Ishikawa (cell line): ENCODE results near the gene PLD6.

Experiments
- CREB1 ChIP-seq: IDR thresholded peaks from 2 replicates; pipeline ENCODE4 v1.6.1; 2012; ENCODE audit warnings: low read depth
- EP300 ChIP-seq: IDR thresholded peaks from 2 replicates; pipeline ENCODE4 v1.6.1; 2012; ENCODE audit warnings: borderline replicate concordance
- FOXM1 ChIP-seq: IDR thresholded peaks from 2 replicates; pipeline ENCODE4 v1.6.1; 2012; ENCODE audit warnings: low read depth, borderline replicate concordance
- NFIC ChIP-seq: IDR thresholded peaks from 2 replicates; pipeline ENCODE4 v1.6.1; 2012
- RAD21 ChIP-seq: IDR thresholded peaks from 2 replicates; pipeline ENCODE4 v1.6.1; 2012; ENCODE audit warnings: low read depth
- REST ChIP-seq: IDR thresholded peaks from 2 replicates; pipeline ENCODE4 v1.6.1; 2012; ENCODE audit warnings: low read depth, mild to moderate bottlenecking
- TAF1 ChIP-seq: IDR thresholded peaks from 2 replicates; pipeline ENCODE4 v1.6.1; 2012; ENCODE audit warnings: low read depth, mild to moderate bottlenecking
- ZBTB7A ChIP-seq: IDR thresholded peaks from 2 replicates; pipeline ENCODE4 v1.6.1; 2012; ENCODE audit warnings: low read depth

- no peak for TF ChIP-seq NFIC
- TF ChIP-seq TAF1, result no peak
- no peak for TF ChIP-seq EP300
- TF ChIP-seq CREB1, result no peak
- TF ChIP-seq RAD21, result no peak
- no peak for TF ChIP-seq ZBTB7A
- TF ChIP-seq FOXM1, result no peak
- TF ChIP-seq REST, result no peak
These were observed 23.5 kb downstream of the PLD6 start for GRCh38 chr17:17182598-17183136.
